Naive B cell (primary cell): ENCODE measurements around the gene GRIK4. TPM values are rescaled to one million over a fixed set of nuclear protein-coding genes. Genes with fewer than 3 reads are reported as not detected.

Experiments
- ATAC-seq, 2 donors: fragments of 150-1000 bp; cut with Tn5 transposase; 2 replicates each; pipeline ENCODE4 v1.10.0; 2021; ENCODE audit warnings: low read depth in 2 of 2, mild to moderate bottlenecking in 2 of 2, moderate library complexity in 2 of 2
- DNase-seq: peaks from one replicate; pipeline ENCODE4 v3.0.0; 2022
- H3K27ac Mint-ChIP-seq, 6 donors: one replicate each; pipeline ENCODE4 v1.8.0; 2020 to 2022; ENCODE audit warnings: mild to moderate bottlenecking in 6 of 6, mixed read lengths in 6 of 6, moderate library complexity in 5 of 6, inconsistent platforms in 2 of 6
- H3K27me3 Mint-ChIP-seq, 3 donors: one replicate each; pipeline ENCODE4 v1.8.0; 2021 to 2022; ENCODE audit warnings: mixed read lengths in 3 of 3, mild to moderate bottlenecking in 1 of 3
- H3K36me3 Mint-ChIP-seq, 2 donors: one replicate each; pipeline ENCODE4 v1.8.0; 2020 to 2022; ENCODE audit warnings: mixed read lengths in 2 of 2, inconsistent platforms in 1 of 2, mild to moderate bottlenecking in 1 of 2
- H3K4me1 Mint-ChIP-seq, 3 donors: one replicate each; pipeline ENCODE4 v1.8.0; 2020 to 2022; ENCODE audit warnings: mixed read lengths in 3 of 3, inconsistent platforms in 1 of 3, mild to moderate bottlenecking in 1 of 3, moderate library complexity in 1 of 3
- H3K4me3 Mint-ChIP-seq, 8 donors: one replicate each; pipeline ENCODE4 v1.8.0; 2020 to 2022; ENCODE audit warnings: mild to moderate bottlenecking in 8 of 8, mixed read lengths in 8 of 8, moderate library complexity in 8 of 8, inconsistent platforms in 2 of 8
- H3K9me3 Mint-ChIP-seq, 7 donors: one replicate each; pipeline ENCODE4 v1.8.0; 2020 to 2022; ENCODE audit warnings: mixed read lengths in 7 of 7, mild to moderate bottlenecking in 5 of 7, inconsistent platforms in 2 of 7, moderate library complexity in 1 of 7
- polyA plus RNA-seq, 6 donors: library from polyadenylated mRNA; unstranded; fragments of 300-500 nt; fragmentation: Illumina TruSeq; gene quantifications; one replicate each; pipeline ENCODE4 v1.2.3, GENCODE V29; 2021; ENCODE audit warnings: low read depth in 6 of 6

The GRIK4 gene
- polyA plus RNA-seq, 6 donors from 2014 or later = 0.18 TPM; not detected in 5

GRCh38 chr11:120626791-120627190 lies 115.2 kb downstream of the GRIK4 start:
- no peak for DNase-seq
- ATAC-seq = no peak
- Mint-ChIP-seq H3K27me3 (peaks cover 4 to 28% (median 28%) of the 10 kb centered on the region in 3 donors), H3K9me3 (peaks cover 0 to 1% (median 0%) of the 10 kb centered on the region in 7 donors), H3K27ac (no peak overlapping the region), H3K4me3 (no peak overlapping the region), H3K4me1 (no peaks in the 10 kb centered on the region), H3K36me3 (no peaks in the 10 kb centered on the region)

GRCh38 chr11:120627327-120628163 lies 116.0 kb downstream of the GRIK4 start:
- Mint-ChIP-seq H3K4me1 (no peaks in the 10 kb centered on the region), H3K4me3 (peak overlapping the region in 1 of 8 donors; percentile 6), H3K27ac (no peak overlapping the region), H3K27me3 (peaks cover 7 to 35% (median 28%) of the 10 kb centered on the region in 3 donors), H3K9me3 (peaks cover 0 to 1% (median 0%) of the 10 kb centered on the region in 7 donors), H3K36me3 (no peaks in the 10 kb centered on the region)
- DNase-seq (no peak), ATAC-seq (no peak)

- DNase-seq (no peak), ATAC-seq (no peak)
- no peak overlapping the region for H3K4me3 Mint-ChIP-seq
- H3K9me3 Mint-ChIP-seq = peaks cover 0 to 1% (median 0%) of the 10 kb centered on the region in 7 donors
- H3K4me1 Mint-ChIP-seq = peaks cover 0 to 8% (median 6%) of the 10 kb centered on the region in 3 donors
- peaks cover 7 to 29% (median 19%) of the 10 kb centered on the region in 3 donors for H3K27me3 Mint-ChIP-seq
- no peaks in the 10 kb centered on the region for H3K36me3 Mint-ChIP-seq
- no peak overlapping the region for H3K27ac Mint-ChIP-seq
Measured at GRCh38 chr11:120629407-120630080, 118.0 kb downstream of the GRIK4 start.

GRCh38 chr11:120630122-120630521 lies 118.6 kb downstream of the GRIK4 start:
- no peak for DNase-seq
- Mint-ChIP-seq H3K4me3 (no peak overlapping the region), H3K36me3 (no peaks in the 10 kb centered on the region), H3K9me3 (peaks cover 0 to 1% (median 0%) of the 10 kb centered on the region in 7 donors), H3K27me3 (peaks cover 5 to 23% (median 18%) of the 10 kb centered on the region in 3 donors), H3K27ac (no peak overlapping the region), H3K4me1 (peaks cover 0 to 8% (median 6%) of the 10 kb centered on the region in 3 donors)
- no peak for ATAC-seq

- Mint-ChIP-seq H3K9me3 (no peaks in the 10 kb centered on the region), H3K4me1 (peaks cover 0 to 8% (median 6%) of the 10 kb centered on the region in 3 donors), H3K36me3 (no peaks in the 10 kb centered on the region), H3K27ac (no peak overlapping the region), H3K4me3 (no peak overlapping the region), H3K27me3 (peaks cover 11 to 28% (median 14%) of the 10 kb centered on the region in 3 donors)
- no peak for ATAC-seq
- DNase-seq = no peak
Measured at GRCh38 chr11:120632579-120632978, 121.0 kb downstream of the GRIK4 start.

GRCh38 chr11:120633616-120634393 lies 122.3 kb downstream of the GRIK4 start:
- H3K4me3 Mint-ChIP-seq = no peak overlapping the region
- peaks cover 0 to 8% (median 6%) of the 10 kb centered on the region in 3 donors for H3K4me1 Mint-ChIP-seq
- H3K27me3 Mint-ChIP-seq = peaks cover 11 to 28% (median 14%) of the 10 kb centered on the region in 3 donors
- H3K36me3 Mint-ChIP-seq = no peaks in the 10 kb centered on the region
- H3K9me3 Mint-ChIP-seq = no peaks in the 10 kb centered on the region
- H3K27ac Mint-ChIP-seq = peak overlapping the region in 1 of 6 donors; percentile 58
- DNase-seq (no peak), ATAC-seq (no peak)

GRCh38 chr11:120634706-120635105 lies 123.2 kb downstream of the GRIK4 start:
- no peaks in the 10 kb centered on the region for H3K9me3 Mint-ChIP-seq
- no peak for DNase-seq

GRCh38 chr11:120635136-120635810 lies 123.7 kb downstream of the GRIK4 start:
- Mint-ChIP-seq H3K36me3 (no peaks in the 10 kb centered on the region), H3K27ac (no peak overlapping the region), H3K4me3 (no peak overlapping the region), H3K27me3 (peaks cover 18 to 38% (median 22%) of the 10 kb centered on the region in 3 donors), H3K4me1 (peaks cover 0 to 12% (median 6%) of the 10 kb centered on the region in 3 donors), H3K9me3 (no peaks in the 10 kb centered on the region)
- ATAC-seq (no peak), DNase-seq (no peak)

More at GRCh38 chr11:120634706-120635105, 123.2 kb downstream of the GRIK4 start:
- H3K27me3 Mint-ChIP-seq = peaks cover 15 to 34% (median 20%) of the 10 kb centered on the region in 3 donors
- H3K36me3 Mint-ChIP-seq = no peaks in the 10 kb centered on the region
- H3K4me3 Mint-ChIP-seq = no peak overlapping the region
- no peak overlapping the region for H3K27ac Mint-ChIP-seq
- no peak for ATAC-seq
- H3K4me1 Mint-ChIP-seq = peaks cover 0 to 12% (median 6%) of the 10 kb centered on the region in 3 donors

GRCh38 chr11:120637131-120637530 lies 125.6 kb downstream of the GRIK4 start:
- Mint-ChIP-seq H3K36me3 (no peaks in the 10 kb centered on the region), H3K27ac (no peak overlapping the region), H3K4me3 (no peak overlapping the region), H3K9me3 (no peaks in the 10 kb centered on the region), H3K27me3 (peaks cover 19 to 33% (median 25%) of the 10 kb centered on the region in 3 donors), H3K4me1 (peaks cover 0 to 12% (median 6%) of the 10 kb centered on the region in 3 donors)
- no peak for DNase-seq
- no peak for ATAC-seq

- Mint-ChIP-seq H3K4me1 (peaks cover 0 to 4% (median 0%) of the 10 kb centered on the region in 3 donors), H3K4me3 (no peak overlapping the region), H3K9me3 (no peaks in the 10 kb centered on the region), H3K36me3 (no peaks in the 10 kb centered on the region), H3K27me3 (peaks cover 29 to 43% (median 39%) of the 10 kb centered on the region in 3 donors), H3K27ac (no peak overlapping the region)
- ATAC-seq (no peak), DNase-seq (no peak)
Measured at GRCh38 chr11:120642196-120642894, 130.8 kb downstream of the GRIK4 start.

GRCh38 chr11:120643284-120643683 lies 131.7 kb downstream of the GRIK4 start:
- no peaks in the 10 kb centered on the region for H3K9me3 Mint-ChIP-seq
- no peaks in the 10 kb centered on the region for H3K36me3 Mint-ChIP-seq
- no peak for ATAC-seq
- H3K27ac Mint-ChIP-seq = no peak overlapping the region
- peaks cover 0 to 4% (median 0%) of the 10 kb centered on the region in 3 donors for H3K4me1 Mint-ChIP-seq
- no peak overlapping the region for H3K4me3 Mint-ChIP-seq
- H3K27me3 Mint-ChIP-seq = peaks cover 29 to 44% (median 40%) of the 10 kb centered on the region in 3 donors
- no peak for DNase-seq

- Mint-ChIP-seq H3K27ac (no peak overlapping the region), H3K9me3 (no peaks in the 10 kb centered on the region), H3K4me1 (no peaks in the 10 kb centered on the region), H3K4me3 (no peak overlapping the region), H3K27me3 (peaks cover 31 to 48% (median 46%) of the 10 kb centered on the region in 3 donors), H3K36me3 (no peaks in the 10 kb centered on the region)
- ATAC-seq (no peak), DNase-seq (no peak)
Measured at GRCh38 chr11:120645639-120646038, 134.1 kb downstream of the GRIK4 start.
